GM12892 (cell line): ENCODE results near the gene KLHL26.

ENCODE experiments used
- POLR2A ChIP-seq: IDR thresholded peaks from 2 replicates; pipeline ENCODE4 v1.6.1; 2011; ENCODE audit warnings: low read depth, low read length, control low read depth
- TAF1 ChIP-seq: IDR thresholded peaks from 2 replicates; pipeline ENCODE4 v1.6.1; 2011; ENCODE audit warnings: low read depth, mild to moderate bottlenecking, control low read depth, low read length, borderline replicate concordance

DNA sequence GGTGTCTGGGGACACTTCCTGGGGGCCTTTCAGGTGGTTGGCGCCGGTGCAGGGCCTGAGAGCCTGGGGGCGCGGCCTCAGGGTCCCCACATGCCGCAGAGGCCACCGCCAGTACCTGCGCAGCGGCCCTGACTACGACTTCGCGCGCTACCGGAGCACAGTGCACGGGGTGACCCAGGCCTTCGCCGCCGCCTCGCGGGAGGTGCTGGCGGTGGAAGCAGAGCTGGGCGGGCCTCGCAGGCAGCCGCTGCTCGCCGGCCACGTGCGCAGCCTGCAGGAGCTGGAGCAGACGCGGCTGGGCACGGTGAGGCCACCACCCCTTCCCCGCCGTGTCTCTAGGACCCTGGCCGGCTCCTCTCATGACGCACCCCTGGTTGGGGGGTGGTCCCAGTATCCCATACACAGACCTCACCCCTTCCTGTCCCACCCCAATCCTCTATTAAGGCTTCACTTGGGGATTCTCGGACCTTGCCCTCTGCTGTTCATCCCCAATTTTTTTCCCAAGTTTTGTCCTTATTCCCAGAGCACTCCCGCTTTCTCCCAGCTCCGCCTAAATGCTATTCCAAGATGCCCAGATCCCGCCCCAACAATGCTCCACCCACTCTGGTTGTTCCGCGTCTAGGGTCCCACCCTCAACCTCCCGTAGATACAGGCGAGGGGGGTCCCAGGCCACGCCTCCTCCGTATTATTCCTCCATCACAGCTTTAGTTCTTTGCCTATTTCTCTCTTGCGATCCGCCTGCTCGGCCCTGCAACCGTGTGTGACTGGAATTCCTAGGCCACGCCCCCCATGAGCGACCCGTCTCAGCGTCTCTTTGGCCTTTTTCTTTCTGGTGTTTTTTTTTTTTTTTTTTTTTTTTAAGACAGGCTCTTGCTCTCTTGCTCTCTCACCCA is 47.2 kb upstream of the KLHL26 start:
- TF ChIP-seq POLR2A, result no peak
- TF ChIP-seq TAF1, result no peak
